HG03175 (cell line): ENCODE measurements around the gene TTC31.

Source experiments
- ATAC-seq: cut with Tn5 transposase; IDR thresholded peaks from one replicate; pipeline ENCODE4 v1.9.1; 2021; ENCODE audit warnings: mild to moderate bottlenecking, moderate library complexity; ENCODE audit not compliant: unreplicated experiment

TTC31 gene

DNA sequence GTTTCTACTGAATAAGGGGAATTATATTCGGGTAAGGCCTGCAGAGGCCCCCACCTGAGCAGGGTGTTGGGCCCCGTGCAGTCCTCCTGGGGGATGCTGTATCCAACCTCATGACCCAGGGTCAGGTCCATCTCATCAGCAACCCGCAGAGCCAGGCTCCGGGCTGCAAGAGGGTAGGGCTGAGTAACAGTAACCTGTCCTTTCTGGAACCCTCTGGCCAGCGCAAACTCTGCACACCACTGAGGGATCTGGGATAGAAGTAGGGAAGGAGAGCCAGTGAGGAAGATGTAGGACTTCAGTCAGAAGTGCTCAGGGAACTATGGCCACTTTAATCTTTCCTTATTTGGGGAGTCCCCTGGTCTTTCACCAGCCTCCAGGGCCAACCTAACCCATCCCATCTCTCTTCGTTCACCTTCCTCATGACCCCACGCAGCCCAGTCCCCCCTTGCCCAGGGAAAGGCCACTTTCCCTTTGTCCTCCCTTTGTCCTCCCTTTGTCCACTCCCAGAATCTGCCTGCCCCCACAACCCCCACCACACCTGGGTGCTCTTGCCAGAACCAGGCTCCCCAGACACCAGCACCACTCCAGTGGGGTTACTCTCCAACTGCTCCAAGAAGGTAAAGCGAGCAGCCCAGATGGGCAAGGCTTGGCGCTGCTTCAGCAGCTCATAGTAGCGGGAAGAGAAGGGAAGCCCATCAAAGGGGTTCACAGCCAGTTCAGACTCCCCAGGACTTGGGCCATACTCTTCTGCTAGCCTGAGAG lies 42.3 kb downstream of the TTC31 start:
- no peak for ATAC-seq

DNA sequence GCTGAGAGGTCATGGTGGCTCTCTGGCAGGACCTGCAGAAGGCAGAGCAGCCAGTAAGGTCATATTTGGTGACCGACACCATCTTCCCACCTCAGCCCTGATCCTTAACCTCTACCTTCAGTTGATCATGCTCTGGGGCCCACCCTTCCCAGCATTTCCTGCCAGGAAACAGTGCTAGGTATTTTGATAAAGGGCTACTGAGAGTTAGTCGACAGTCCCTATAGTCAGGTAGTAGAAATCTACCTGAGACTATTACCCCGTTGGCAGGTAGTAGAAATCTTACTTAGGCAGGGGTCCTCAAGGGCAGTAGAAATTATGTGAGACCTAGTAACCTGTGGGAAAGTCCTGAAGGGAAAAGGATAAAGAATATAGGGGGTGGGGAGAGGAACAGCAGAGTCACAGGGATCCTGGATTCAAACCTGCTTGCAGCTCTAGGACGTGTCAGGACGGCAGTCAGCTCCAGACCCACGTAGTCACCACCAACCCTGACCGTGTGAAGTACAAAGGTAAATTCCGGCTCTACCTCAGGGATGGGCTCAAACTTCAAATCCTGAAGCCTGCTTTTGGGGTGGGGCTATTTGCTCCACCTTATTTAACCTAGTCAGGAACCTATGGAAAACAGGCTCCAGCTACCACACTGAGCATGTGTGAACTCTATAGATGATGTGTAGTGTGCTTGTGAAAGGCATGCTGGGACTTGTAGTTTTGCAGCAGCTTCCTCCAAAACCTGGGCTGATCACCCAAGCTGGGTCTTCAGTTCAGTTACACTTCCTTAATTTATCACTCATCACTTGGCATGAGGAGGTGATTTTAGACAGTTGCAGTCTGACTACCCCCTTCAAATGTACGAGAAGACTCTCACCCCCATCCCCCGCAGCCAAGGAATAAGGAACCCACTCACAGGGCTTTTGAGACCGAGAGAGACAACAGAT lies 43.1 kb downstream of the TTC31 start, which contains the start of gene DQX1:
TSS of gene DQX1 (minus strand) at position 515 of the 932 bp plus-strand sequence. CDS start at position 13, 502 bp downstream.
- no peak for ATAC-seq

DNA sequence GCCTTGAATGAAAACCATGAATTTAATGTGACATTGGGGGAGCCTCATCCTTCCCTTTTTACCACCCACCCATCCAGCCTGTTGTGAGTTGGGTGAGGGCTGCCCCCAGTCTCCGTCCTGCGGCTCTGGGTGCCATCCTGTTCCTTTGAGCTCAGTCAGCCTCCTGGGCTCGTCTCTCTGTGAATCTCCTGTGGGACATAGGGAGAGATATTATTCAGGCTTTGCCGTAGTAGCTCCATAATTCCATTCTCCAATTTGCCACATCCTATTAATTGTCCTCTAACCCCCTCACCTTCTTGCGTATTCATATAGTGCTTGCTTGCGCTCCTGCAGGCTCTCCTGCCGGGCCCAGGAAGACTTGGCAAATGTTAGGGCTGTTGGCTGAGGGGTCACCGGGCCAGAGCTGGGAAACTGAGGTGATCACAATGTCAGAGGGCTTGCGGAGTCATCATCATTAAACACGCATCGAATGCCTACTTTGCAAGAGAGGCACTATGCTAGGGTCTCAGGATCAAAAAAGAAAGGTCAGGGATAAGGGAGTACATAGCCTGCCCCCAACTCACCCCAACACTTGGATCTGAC lies 43.9 kb downstream of the TTC31 start:
- ATAC-seq, result no peak

- ATAC-seq, result no peak
These were observed 44.9 kb downstream of the TTC31 start for GRCh38 chr2:74527741-74528140.

GRCh38 chr2:74528600-74529356 lies 45.9 kb downstream of the TTC31 start:
- peak; percentile 7 for ATAC-seq

DNA sequence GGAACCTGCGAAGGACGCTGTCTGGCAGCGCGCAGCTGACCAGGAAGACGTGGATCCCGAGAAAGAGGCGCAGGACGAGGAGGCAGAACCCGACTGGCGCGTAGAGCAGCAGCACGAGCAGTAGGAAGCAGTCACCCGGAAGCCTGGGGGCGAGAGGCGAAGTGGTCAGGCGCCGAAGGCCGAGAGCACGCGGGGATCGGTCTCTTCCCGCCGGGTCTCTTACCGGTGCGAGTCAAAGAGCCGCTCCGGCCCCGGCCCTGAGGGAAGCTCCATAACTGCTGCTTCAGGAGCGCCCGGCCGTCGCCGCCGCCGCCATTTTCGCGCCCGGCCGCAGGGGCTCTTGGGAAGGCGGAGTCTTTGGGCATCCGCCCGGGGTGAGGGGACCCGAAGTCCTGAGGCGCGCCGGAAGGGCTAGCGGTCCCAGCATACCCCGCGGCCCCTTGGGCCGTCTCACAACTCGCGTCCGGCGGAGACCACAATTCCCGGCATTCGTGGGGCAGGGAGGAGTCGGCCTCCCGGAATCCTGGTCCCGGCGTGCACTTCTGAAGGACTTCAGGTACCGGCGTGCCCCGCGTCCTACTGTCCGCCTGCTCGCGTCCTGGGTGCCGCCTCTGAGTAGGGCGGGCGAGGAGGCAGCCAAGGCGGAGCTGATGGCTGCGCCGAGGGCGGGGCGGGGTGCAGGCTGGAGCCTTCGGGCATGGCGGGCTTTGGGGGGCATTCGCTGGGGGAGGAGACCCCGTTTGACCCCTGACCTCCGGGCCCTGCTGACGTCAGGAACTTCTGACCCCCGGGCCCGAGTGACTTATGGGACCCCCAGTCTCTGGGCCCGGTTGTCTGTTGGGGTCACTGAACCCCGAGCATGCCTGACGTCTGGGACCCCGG lies 46.7 kb downstream of the TTC31 start, which contains the start of the genes AUP1 and HTRA2:
TSS of gene AUP1 (minus strand) at position 350 of the 882 bp plus-strand sequence. CDS start at position 273, 77 bp downstream.
TSS of gene HTRA2 (plus strand) at position 577 of the 882 bp plus-strand sequence. CDS start at position 651, 74 bp downstream.
- ATAC-seq, result peak; percentile 83

GRCh38 chr2:74530239-74531187 lies 47.6 kb downstream of the TTC31 start:
- peak; percentile 27 for ATAC-seq

GRCh38 chr2:74531666-74532065 lies 48.8 kb downstream of the TTC31 start:
- no peak for ATAC-seq

- ATAC-seq, result no peak
These were observed 49.3 kb downstream of the TTC31 start for GRCh38 chr2:74532222-74532621.

DNA sequence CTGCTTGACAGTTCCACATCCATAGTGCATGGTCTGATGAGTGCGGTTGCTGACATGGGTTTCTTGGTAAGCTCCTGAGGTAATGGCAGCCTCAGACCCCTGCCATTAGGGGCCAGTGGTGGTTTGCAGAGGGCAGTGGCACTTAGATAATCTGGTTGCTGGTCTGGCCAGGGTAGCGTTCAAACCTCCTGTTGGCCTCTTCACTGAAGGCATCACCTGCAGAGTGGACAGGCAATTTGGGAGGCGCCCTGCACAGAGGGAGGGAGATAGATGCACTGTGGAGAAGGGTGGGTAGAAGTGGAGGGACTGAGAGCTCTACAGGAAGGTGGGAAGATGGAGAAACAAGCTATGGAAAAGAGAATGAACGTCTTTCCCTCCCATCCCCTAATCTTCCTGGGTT lies 50.6 kb downstream of the TTC31 start:
- ATAC-seq, result no peak

- no peak for ATAC-seq
These were observed 51.5 kb downstream of the TTC31 start for GRCh38 chr2:74534411-74534810.

- no peak for ATAC-seq
These were observed 52.6 kb downstream of the TTC31 start for GRCh38 chr2:74535440-74535965.

DNA sequence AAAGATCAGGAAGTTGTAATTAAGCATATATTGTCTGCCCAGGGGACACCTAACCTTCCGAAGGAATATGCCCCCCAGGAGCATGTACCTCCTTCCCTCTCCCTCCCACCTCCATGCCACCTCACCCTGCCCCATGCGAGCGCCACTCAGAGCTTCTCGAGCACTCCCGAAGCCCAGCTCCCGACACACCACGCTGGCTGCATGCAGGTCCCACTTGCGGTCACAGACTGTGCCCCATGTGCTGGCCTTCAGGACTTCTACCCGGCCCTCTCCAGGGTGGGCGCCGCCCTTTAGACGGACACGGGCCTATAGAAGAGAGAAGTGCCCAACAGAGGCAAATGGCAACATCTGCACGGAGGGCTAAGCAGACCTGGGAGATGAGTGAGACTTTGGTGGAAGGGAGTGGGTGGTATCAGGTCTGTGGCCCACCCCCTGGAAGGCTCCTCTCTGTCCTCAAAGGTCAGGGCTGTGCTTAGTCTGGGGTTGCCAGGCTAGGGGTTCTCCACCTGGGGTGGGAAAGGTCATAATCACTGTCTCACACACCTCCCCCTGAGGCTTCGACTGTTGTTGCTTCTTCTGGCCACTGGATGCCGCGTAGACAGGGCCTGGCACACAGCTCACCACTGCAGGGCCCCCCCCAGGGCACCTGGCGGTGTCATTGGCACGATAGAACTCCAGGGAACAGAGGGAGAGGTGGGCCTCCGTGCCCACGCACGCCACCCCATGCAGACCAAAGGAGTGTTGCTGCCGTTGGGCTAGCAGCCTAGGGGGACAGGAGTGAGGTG lies 53.5 kb downstream of the TTC31 start:
- no peak for ATAC-seq

- no peak for ATAC-seq
These were observed 54.3 kb downstream of the TTC31 start for GRCh38 chr2:74537140-74537539.

GRCh38 chr2:74538881-74539339 lies 56.0 kb downstream of the TTC31 start:
- ATAC-seq, result no peak

DNA sequence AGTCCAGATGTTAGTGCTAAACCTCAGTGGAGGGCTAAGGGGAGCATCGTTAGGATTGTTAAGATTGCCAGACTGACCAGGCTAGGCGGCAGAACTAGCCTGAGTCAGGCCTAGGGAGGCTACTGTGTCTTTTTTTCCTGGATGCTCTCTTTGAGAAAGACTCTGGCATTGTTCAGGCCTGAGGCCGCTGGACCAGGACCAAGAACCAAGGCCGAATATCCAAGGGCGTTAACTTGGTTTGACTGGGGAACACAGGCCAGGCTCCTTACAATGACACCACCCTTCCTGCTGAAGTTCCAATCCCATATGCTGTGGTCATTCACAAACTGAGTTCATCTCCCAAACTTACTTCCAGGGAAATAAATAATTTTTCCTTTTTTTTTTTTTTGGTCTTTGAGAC lies 57.4 kb downstream of the TTC31 start:
- no peak for ATAC-seq

DNA sequence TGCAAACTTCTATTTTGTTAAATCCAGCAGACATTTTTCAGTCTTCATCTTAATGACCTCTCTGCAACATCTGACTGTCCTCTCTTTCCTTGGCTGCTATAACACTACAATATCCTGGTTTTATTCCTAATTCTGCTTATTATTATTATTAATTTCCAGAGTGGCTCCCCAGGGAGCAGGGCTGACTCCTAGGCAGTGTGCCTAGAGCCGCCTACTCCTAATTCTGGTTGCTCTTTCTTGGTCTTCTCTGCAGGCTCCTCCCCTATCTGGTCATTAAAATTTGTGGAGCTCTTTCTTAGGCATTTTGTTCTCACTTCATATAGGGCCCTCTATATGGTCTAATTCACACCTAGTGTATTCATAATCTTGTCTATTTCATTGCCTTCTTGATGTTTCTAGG lies 60.1 kb downstream of the TTC31 start:
- ATAC-seq, result no peak
